Omental fat pad (tissue), 4 donors: ENCODE measurements around the gene GMDS. TPM values are rescaled to one million over a fixed set of nuclear protein-coding genes. Genes with fewer than 3 reads are reported as not detected.

ENCODE experiments used
- ATAC-seq: fragments of 150-250 bp; one replicate; pipeline ENCODE4 v1.9.1; 2016; ENCODE audit warnings: mild to moderate bottlenecking, moderate library complexity; ENCODE audit not compliant: low FRiP score
- DNase-seq: peaks from one replicate; pipeline ENCODE4 v3.0.0-alpha.2; 2019; ENCODE audit warnings: low spot score
- total RNA-seq, 4 donors: library from RNA; depleted of rRNA; stranded (reverse); fragments of >200 nt; gene quantifications; one replicate each; pipeline ENCODE4 v1.1.0, GENCODE V29; 2016
- TF ChIP-seq, protein P1 (sequence below), 3 donors: fragments of 450-650 bp; IDR thresholded peaks; one replicate each; pipeline ENCODE4 v1.5.1; 2016 to 2017; ENCODE audit warnings: antibody characterized with exemption in 3 of 3, mild to moderate bottlenecking in 3 of 3, moderate library complexity in 2 of 3

GMDS gene
- total RNA-seq, 4 donors from 2014 or later: 5.6 to 20.6 (median 10.7) TPM

DNA sequence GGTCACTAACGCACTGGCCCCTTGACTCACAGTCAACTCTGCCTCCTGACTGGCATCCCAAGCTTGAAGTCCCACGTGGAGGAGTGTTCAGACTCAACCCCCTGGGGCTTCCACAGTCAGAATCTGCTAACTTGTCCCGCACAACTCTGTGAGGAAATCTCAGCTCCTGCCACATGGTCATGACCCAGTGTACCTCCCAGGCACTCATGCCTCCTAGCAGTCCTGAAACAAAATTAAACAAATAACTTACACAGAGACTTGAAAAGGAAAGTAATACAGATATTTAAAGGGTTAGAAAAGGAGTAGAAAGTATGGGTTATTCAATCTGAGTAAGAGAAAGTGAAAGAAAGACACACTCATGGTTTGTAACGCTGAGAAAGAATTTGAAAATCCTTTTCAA lies 134.9 kb downstream of the GMDS start:
- no peak for ATAC-seq
- DNase-seq: no peak
- TF ChIP-seq, protein P1, sequence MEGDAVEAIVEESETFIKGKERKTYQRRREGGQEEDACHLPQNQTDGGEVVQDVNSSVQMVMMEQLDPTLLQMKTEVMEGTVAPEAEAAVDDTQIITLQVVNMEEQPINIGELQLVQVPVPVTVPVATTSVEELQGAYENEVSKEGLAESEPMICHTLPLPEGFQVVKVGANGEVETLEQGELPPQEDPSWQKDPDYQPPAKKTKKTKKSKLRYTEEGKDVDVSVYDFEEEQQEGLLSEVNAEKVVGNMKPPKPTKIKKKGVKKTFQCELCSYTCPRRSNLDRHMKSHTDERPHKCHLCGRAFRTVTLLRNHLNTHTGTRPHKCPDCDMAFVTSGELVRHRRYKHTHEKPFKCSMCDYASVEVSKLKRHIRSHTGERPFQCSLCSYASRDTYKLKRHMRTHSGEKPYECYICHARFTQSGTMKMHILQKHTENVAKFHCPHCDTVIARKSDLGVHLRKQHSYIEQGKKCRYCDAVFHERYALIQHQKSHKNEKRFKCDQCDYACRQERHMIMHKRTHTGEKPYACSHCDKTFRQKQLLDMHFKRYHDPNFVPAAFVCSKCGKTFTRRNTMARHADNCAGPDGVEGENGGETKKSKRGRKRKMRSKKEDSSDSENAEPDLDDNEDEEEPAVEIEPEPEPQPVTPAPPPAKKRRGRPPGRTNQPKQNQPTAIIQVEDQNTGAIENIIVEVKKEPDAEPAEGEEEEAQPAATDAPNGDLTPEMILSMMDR (IDR thresholded peaks at IDR 0.05): no peak

DNA sequence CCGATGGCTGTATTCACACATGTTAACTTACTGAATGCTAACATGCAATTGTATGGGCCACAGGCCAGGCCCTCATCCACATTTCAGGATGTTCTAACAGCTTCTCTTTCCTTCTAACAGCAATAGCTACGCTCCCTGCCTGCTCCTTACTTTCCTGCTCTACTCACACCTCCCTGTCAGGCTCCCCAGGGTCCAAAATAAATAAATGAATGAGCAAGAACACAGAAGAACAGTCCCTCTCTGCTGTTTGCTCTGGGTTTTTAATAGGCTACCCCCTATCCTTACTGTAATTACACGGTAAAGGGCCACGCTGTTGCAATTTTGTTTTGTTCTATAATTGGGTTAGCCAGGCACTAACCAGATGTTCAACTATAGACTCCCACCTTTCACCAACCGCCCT lies 135.6 kb downstream of the GMDS start:
- no peak for DNase-seq
- TF ChIP-seq, protein P1 (IDR thresholded peaks at IDR 0.05): no peak
- ATAC-seq: no peak

DNA sequence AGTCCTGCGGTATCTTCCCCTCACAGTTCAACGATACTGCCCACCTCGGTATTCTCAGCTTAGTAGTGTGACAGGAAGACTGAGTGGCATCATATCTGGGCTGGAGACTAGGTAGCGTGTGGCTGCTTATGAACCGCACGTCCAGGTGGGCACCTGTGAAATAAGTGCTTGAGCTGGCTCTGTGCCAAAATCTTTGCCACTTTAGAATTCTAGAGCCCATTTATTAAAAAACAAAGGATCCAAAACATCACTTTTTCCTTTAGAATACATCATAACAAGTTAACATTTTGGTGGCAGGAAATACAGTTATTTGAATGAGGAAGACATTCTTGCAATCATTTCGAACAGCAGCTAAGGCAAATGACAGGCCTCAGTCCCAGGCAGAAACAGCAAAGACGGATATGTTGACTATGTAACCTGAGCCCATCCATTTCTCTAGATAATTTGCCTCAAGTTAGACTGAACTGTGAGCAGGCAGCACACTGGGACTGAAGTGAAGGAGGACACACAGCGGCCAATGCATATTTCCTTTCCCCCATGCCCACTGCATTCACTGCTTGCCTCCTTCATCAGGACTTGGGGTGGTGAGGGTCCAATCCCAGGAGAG lies 136.6 kb downstream of the GMDS start:
- TF ChIP-seq, protein P1 (IDR thresholded peaks at IDR 0.05): no peak
- ATAC-seq (no peak), DNase-seq (no peak)

DNA sequence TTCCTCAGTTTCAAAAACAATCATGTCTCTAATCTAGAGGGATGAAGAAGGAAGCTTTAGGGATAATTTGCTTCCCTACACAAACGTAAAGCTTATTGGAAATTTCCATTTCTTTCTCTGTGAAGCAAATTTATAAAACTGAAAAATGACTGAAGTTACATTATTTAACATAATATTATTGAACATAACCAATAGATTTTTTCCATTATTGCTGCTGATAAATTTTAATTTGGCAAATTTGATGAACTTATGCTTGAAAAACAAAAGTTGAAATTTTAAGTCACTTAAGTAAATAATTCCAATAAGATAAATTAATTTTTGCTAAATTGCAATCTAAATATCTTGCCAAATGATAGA lies 140.9 kb downstream of the GMDS start:
- DNase-seq: no peak
- TF ChIP-seq, protein P1 (IDR thresholded peaks at IDR 0.05): no peak
- ATAC-seq: no peak

DNA sequence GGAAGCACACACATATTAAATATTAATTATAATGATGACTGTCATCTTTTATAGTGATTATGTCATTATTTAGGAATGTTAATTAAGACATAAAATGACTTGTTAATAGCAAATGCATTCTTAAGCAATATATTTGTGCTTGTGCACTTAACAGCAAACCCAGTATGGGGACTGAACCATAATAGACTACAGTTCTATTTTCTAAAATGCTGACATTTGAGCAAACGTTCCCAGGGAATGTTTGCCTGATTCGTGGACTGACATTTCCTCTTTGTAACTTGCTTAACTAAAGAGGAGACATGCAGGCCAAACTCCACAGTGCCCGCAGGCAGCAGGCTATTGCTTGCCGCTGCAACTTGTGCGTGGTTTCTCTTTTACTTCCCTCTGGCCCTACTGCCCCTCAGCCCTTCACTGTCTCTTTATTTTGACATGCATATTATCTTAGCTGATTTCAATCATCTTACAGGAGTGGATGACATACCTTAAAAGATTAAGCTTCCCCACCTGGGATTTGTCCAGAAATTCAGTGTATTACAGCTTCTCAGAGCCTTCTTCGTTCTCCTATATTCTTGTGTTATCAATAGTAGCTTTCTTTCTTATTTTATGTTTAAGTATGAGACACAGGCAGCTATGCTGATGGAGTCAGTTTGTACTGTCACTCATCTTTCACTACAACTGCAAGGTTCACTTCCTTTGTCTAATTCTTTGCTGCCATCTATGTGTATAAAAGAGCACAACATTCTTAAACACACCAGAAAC lies 141.5 kb downstream of the GMDS start:
- ATAC-seq (no peak), DNase-seq (no peak)
- TF ChIP-seq, protein P1 (IDR thresholded peaks at IDR 0.05): no peak

DNA sequence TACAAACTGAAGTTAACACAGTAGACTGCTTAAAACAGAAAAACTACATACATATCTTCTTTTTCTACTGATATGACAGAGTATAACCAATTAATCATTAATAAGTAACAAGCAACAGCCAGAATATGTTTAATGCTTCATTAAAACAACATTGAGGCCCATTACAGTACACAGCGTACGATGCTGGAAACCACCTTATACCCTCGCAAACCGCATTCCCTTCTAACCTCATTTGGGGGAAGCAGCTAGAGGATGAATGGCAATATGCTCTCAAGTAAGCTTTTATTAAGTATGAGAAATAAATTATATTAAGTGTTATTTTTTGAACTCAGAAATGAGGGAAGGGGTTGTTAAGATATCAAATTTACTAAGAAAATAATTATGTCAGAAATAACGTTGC lies 142.4 kb downstream of the GMDS start:
- no peak for ATAC-seq
- DNase-seq: no peak
- TF ChIP-seq, protein P1 (IDR thresholded peaks at IDR 0.05): no peak

DNA sequence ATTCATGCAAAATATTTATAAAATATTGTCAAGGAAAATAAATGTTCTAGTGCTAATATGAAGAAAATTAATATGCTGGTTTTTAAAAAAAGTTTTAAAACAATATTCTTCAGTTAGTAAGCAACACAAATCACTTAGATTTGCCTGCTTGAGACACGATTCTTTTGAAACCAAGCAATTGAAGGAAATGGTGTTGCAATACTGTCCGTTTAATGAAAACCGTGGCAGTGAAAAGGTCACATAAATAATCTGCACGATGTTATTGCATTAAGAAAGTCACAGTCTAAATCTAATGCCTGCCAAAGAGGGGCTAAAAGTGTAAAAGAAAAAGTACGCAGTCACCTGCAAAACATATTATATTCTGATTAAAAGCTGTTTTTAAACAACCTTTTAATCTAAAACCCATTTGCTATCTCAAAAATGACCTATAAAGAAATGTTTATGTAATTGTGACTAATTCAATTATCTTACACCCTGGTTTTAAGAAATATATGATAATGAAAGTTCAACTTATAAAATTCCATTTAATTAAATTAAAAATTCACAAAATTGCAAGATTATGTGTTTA lies 143.0 kb downstream of the GMDS start:
- DNase-seq: no peak
- TF ChIP-seq, protein P1 (IDR thresholded peaks at IDR 0.05): no peak
- no peak for ATAC-seq
